H9 (cell line): ENCODE data around the gene UBAC2. TPM values are rescaled to one million over a fixed set of nuclear protein-coding genes. Genes with fewer than 3 reads are reported as not detected.

Source experiments
- DNase-seq: peaks from one replicate; pipeline ENCODE4 v3.0.0-alpha.2; 2017
- H2AFZ ChIP-seq: one replicate; pipeline ENCODE4 v1.6.1; 2013; ENCODE audit warnings: mild to moderate bottlenecking, low read length, control low read depth, moderate library complexity
- H2AK5ac ChIP-seq: 2 replicates; pipeline ENCODE4 v1.6.1; 2013; ENCODE audit warnings: low read length, control low read depth, mixed read lengths; ENCODE audit not compliant: insufficient read length
- H2BK120ac ChIP-seq: one replicate; pipeline ENCODE4 v1.6.1; 2013; ENCODE audit warnings: low read depth, mild to moderate bottlenecking, low read length, control low read depth, inconsistent platforms; ENCODE audit not compliant: poor library complexity, severe bottlenecking
- H2BK12ac ChIP-seq: 2 replicates; pipeline ENCODE4 v1.6.1; 2013; ENCODE audit warnings: low read length, control low read depth, mixed read lengths, low read depth; ENCODE audit not compliant: insufficient read length
- H2BK15ac ChIP-seq: 2 replicates; pipeline ENCODE4 v1.6.1; 2013; ENCODE audit warnings: low read depth, low read length, control low read depth
- H2BK20ac ChIP-seq: one replicate; pipeline ENCODE4 v1.6.1; 2013; ENCODE audit warnings: low read depth, mild to moderate bottlenecking, low read length, control low read depth, inconsistent platforms; ENCODE audit not compliant: poor library complexity, severe bottlenecking
- H2BK5ac ChIP-seq: 2 replicates; pipeline ENCODE4 v1.6.1; 2013; ENCODE audit warnings: low read length, control low read depth, mixed read lengths; ENCODE audit not compliant: insufficient read length
- H3K14ac ChIP-seq: 2 replicates; pipeline ENCODE4 v1.6.1; 2013; ENCODE audit warnings: low read length, control low read depth; ENCODE audit not compliant: insufficient read depth
- H3K18ac ChIP-seq: 2 replicates; pipeline ENCODE4 v1.6.1; 2013; ENCODE audit warnings: low read depth, mild to moderate bottlenecking, mixed read lengths, low read length, control low read depth; ENCODE audit not compliant: insufficient read length
- H3K23ac ChIP-seq: 2 replicates; pipeline ENCODE4 v1.6.1; 2013; ENCODE audit warnings: low read length, control low read depth, mixed read lengths, low read depth; ENCODE audit not compliant: insufficient read length
- H3K23me2 ChIP-seq: 2 replicates; pipeline ENCODE4 v1.6.1; 2013; ENCODE audit warnings: low read depth, mild to moderate bottlenecking, mixed read lengths, low read length, control low read depth; ENCODE audit not compliant: insufficient read length, poor library complexity, severe bottlenecking
- H3K27ac ChIP-seq: 2 replicates; pipeline ENCODE4 v1.5.1; 2013; ENCODE audit warnings: low read length, control low read depth, mixed read lengths, low read depth; ENCODE audit not compliant: insufficient read length
- H3K27me3 ChIP-seq: 2 replicates; pipeline ENCODE4 v1.6.1; 2013; ENCODE audit warnings: low read length, control low read depth, inconsistent platforms; ENCODE audit not compliant: insufficient read depth
- H3K4ac ChIP-seq: 2 replicates; pipeline ENCODE4 v1.6.1; 2013; ENCODE audit warnings: low read depth, mild to moderate bottlenecking, control low read depth, inconsistent platforms, low read length, moderate library complexity
- H3K4me1 ChIP-seq: 2 replicates; pipeline ENCODE4 v1.6.1; 2013; ENCODE audit warnings: low read length, control low read depth, inconsistent platforms; ENCODE audit not compliant: insufficient read depth
- H3K4me2 ChIP-seq: 2 replicates; pipeline ENCODE4 v1.6.1; 2013; ENCODE audit warnings: low read length, control low read depth, mixed read lengths; ENCODE audit not compliant: insufficient read length, insufficient read depth
- H3K56ac ChIP-seq: 2 replicates; pipeline ENCODE4 v1.6.1; 2013; ENCODE audit warnings: low read depth, mild to moderate bottlenecking, mixed read lengths, low read length, control low read depth; ENCODE audit not compliant: insufficient read length
- H3K79me1 ChIP-seq: 2 replicates; pipeline ENCODE4 v1.6.1; 2013; ENCODE audit warnings: low read depth, mild to moderate bottlenecking, moderate library complexity, low read length, control low read depth, inconsistent platforms; ENCODE audit not compliant: insufficient read depth, poor library complexity, severe bottlenecking
- H3K79me2 ChIP-seq: 2 replicates; pipeline ENCODE4 v1.6.1; 2013; ENCODE audit warnings: low read length, control low read depth, inconsistent platforms; ENCODE audit not compliant: insufficient read depth
- H3K9ac ChIP-seq: 2 replicates; pipeline ENCODE4 v1.6.1; 2013; ENCODE audit warnings: low read length, control low read depth, mixed read lengths; ENCODE audit not compliant: insufficient read length; ENCODE audit errors: extremely low read depth
- H3K9me3 ChIP-seq: one replicate; pipeline ENCODE4 v1.6.1; 2013; ENCODE audit warnings: low read depth, low read length, inconsistent platforms; ENCODE audit not compliant: control insufficient read depth
- H3T11ph ChIP-seq: one replicate; pipeline ENCODE4 v1.6.1; 2013; ENCODE audit warnings: mild to moderate bottlenecking, low read length, control low read depth, inconsistent platforms
- H4K20me1 ChIP-seq: one replicate; pipeline ENCODE4 v1.6.1; 2013; ENCODE audit not compliant: control insufficient read depth, insufficient read length, insufficient read depth
- H4K5ac ChIP-seq: 2 replicates; pipeline ENCODE4 v1.6.1; 2013; ENCODE audit warnings: low read depth, mild to moderate bottlenecking, mixed read lengths, low read length, control low read depth; ENCODE audit not compliant: insufficient read length
- H4K8ac ChIP-seq: replicated peaks from 2 replicates; pipeline ENCODE4 v1.6.1; 2013; ENCODE audit warnings: low read length, control low read depth, mixed read lengths, low read depth; ENCODE audit not compliant: insufficient read length
- H4K91ac ChIP-seq: 2 replicates; pipeline ENCODE4 v1.6.1; 2013; ENCODE audit warnings: low read depth, mild to moderate bottlenecking, moderate library complexity, mixed read lengths, low read length, control low read depth; ENCODE audit not compliant: insufficient read length
- H3K27ac Mint-ChIP-seq, 3 experiments: 2 replicates in 2 of 3; 3 replicates in 1 of 3; pipeline ENCODE4 v1.8.0; 2020 to 2021; ENCODE audit warnings: mixed read lengths in 3 of 3, mild to moderate bottlenecking in 1 of 3, moderate library complexity in 1 of 3
- H3K27me3 Mint-ChIP-seq: 2 replicates; pipeline ENCODE4 v1.8.0; 2021; ENCODE audit warnings: low read depth, mild to moderate bottlenecking, moderate library complexity, mixed read lengths
- H3K36me3 Mint-ChIP-seq, 3 experiments: 2 replicates in 2 of 3; 3 replicates in 1 of 3; pipeline ENCODE4 v1.8.0; 2020 to 2021; ENCODE audit warnings: low read depth in 3 of 3, mixed read lengths in 3 of 3; ENCODE audit not compliant: insufficient read depth in 1 of 3
- H3K4me1 Mint-ChIP-seq, 2 experiments: 2 replicates each; pipeline ENCODE4 v1.8.0; 2020; ENCODE audit warnings: mixed read lengths in 2 of 2
- H3K4me3 Mint-ChIP-seq, 2 experiments: 2 replicates in 1 of 2; 3 replicates in 1 of 2; pipeline ENCODE4 v1.8.0; 2020 to 2021; ENCODE audit warnings: mild to moderate bottlenecking in 2 of 2, mixed read lengths in 2 of 2, moderate library complexity in 1 of 2
- H3K9me3 Mint-ChIP-seq, 2 experiments: 2 replicates in 1 of 2; 3 replicates in 1 of 2; pipeline ENCODE4 v1.8.0; 2020; ENCODE audit warnings: mild to moderate bottlenecking in 2 of 2, mixed read lengths in 2 of 2, moderate library complexity in 1 of 2
- CTCF ChIP-seq: fragments of 200-600 bp; sonication (generic); conservative IDR thresholded peaks from 3 replicates; pipeline ENCODE4 v1.8.0; 2021; ENCODE audit warnings: antibody characterized with exemption, mild to moderate bottlenecking
- WGBS: extraction: QIAGEN DNeasy Blood & Tissue Kit; methylation state at CpG from one replicate; pipeline ENCODE4 v1.1.7; 2013; ENCODE audit warnings: missing lambda C conversion rate, low lambda C conversion rate, mixed read lengths; ENCODE audit not compliant: insufficient read length; ENCODE audit errors: extremely low coverage; 5-methylcytosine and 5-hydroxymethylcytosine counted together
- total RNA-seq: library from RNA; stranded (reverse); gene quantifications from 2 replicates; pipeline ENCODE4 v1.2.1, GENCODE V29; 2021

Gene UBAC2
- total RNA-seq, 1 experiment from 2014 or later: 52.3 TPM

DNA sequence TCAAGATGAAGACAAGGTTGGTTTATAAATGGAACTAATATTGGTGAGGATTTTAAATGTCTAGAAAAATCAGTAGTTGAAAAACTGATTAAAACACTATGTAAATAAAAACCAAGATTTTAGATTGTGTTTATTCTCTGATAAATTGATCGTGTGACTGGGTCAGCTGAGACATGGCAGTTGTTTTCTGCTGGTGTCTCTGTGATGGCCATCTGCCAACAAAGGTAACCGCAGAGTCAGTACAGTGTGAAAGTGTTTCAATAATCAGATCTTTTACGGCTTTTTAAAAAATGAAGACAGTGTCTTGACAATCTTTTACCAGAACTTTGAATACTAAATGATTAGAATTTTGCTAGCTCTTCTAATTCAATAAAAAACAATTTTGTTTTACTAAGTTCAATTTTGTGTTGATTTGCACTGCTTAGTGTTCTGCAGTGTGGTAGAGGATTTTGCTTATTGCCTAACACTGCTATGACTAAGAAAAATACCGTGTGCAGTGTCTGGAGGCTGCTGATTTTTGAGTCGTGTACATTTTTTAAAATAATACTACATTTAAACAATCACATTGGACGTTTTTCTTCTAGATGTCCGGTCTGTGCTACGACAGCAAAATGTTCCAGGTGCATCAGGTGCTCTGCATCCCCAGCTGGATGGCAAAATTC is 139.2 kb downstream of the UBAC2 start:
- no peak for DNase-seq
- no peaks in the 10 kb centered on the region for H3K27me3 Mint-ChIP-seq
- no peak overlapping the region for H3K27ac Mint-ChIP-seq
- Histone ChIP-seq H3K27me3 (no peaks in the 10 kb centered on the region), H3K79me2 (no peaks in the 10 kb centered on the region), H4K91ac (no peak overlapping the region), H3T11ph (no peak overlapping the region), H3K23ac (no peak overlapping the region), H3K27ac (no peak overlapping the region), H3K23me2 (no peaks in the 10 kb centered on the region), H3K79me1 (no peaks in the 10 kb centered on the region), H3K4ac (no peak overlapping the region), H3K56ac (no peak overlapping the region), H4K8ac (no peak overlapping the region), H2BK5ac (no peak overlapping the region), H3K14ac (no peak overlapping the region), H4K20me1 (peaks cover 3% of the 10 kb centered on the region), H2AFZ (no peak overlapping the region), H3K4me1 (peaks cover 2% of the 10 kb centered on the region; the same call in 1 of the 2 replicates), H2AK5ac (no peak overlapping the region), H3K18ac (no peak overlapping the region), H3K4me2 (no peak overlapping the region), H3K9ac (no peak overlapping the region), H2BK20ac (no peak overlapping the region), H2BK12ac (no peak overlapping the region), H2BK15ac (no peak overlapping the region), H4K5ac (no peak overlapping the region), H3K9me3 (no peaks in the 10 kb centered on the region), H2BK120ac (no peak overlapping the region)
- no CpG with 5 or more reads among the region's 8 CpGs for WGBS
- H3K4me3 Mint-ChIP-seq: no peak overlapping the region
- H3K36me3 Mint-ChIP-seq: peaks cover 12 to 37% (median 22%) of the 10 kb centered on the region in 3 experiments
- no peak for TF ChIP-seq CTCF
- H3K9me3 Mint-ChIP-seq: no peaks in the 10 kb centered on the region
- H3K4me1 Mint-ChIP-seq: peaks cover 7 to 10% of the 10 kb centered on the region in 2 experiments
